ENCODE measurements around the gene SUFU. TPM values are rescaled to one million over a fixed set of nuclear protein-coding genes. Genes with fewer than 3 reads are reported as not detected.

SUFU gene
- total and polyA plus RNA-seq, 2 of the 13 experiments (the other 11 are each of a cell fraction or from before 2014, with no cell fraction given): 2.9 to 5.5 TPM

- TF ChIP-seq PRDM4 (CRISPR knock-in tag; IDR thresholded peaks at IDR 0.05; ENCODE audit: borderline replicate concordance) (no peak), HOMEZ (CRISPR knock-in tag; IDR thresholded peaks at IDR 0.05; ENCODE audit: low read depth) (peak; percentile 64; the same call in 1 of the 2 replicates), ZNF674 (CRISPR knock-in tag; IDR thresholded peaks at IDR 0.05; ENCODE audit: low read depth) (no peak), ZFP90 (CRISPR knock-in tag; IDR thresholded peaks at IDR 0.05; ENCODE audit: borderline replicate concordance) (no peak), ZNF12 (CRISPR knock-in tag; IDR thresholded peaks at IDR 0.05) (peak; percentile 49; the same call in 1 of the 2 replicates), SMARCE1 (IDR thresholded peaks at IDR 0.05; ENCODE audit: borderline replicate concordance) (no peak), ZBTB4 (CRISPR knock-in tag; IDR thresholded peaks at IDR 0.05; ENCODE audit: borderline replicate concordance) (no peak), CBX2 (IDR thresholded peaks at IDR 0.05; ENCODE audit: low read depth, low read length) (no peak), CBX2 (CRISPR knock-in tag; IDR thresholded peaks at IDR 0.05; ENCODE audit: low read depth) (no peak), TAF1 (CRISPR knock-in tag; IDR thresholded peaks at IDR 0.05) (no peak), CBX1 (IDR thresholded peaks at IDR 0.05; ENCODE audit: low read depth) (no peak), ZNF232 (CRISPR knock-in tag; IDR thresholded peaks at IDR 0.05; ENCODE audit: borderline replicate concordance) (peak; percentile 84; the same call in 1 of the 2 replicates), ATRX (CRISPR knock-in tag; IDR thresholded peaks at IDR 0.05; ENCODE audit: borderline replicate concordance) (no peak), ZNF605 (CRISPR knock-in tag; IDR thresholded peaks at IDR 0.05) (peak; percentile 40; the same call in 1 of the 2 replicates), KAT7 (CRISPR knock-in tag; IDR thresholded peaks at IDR 0.05; ENCODE audit: borderline replicate concordance) (peak; percentile 75; the same call in 1 of the 2 replicates), SIX4 (CRISPR knock-in tag; IDR thresholded peaks at IDR 0.05) (peak; percentile 53; the same call in 1 of the 2 replicates), NR2F1 (CRISPR knock-in tag; IDR thresholded peaks at IDR 0.05) (peak; percentile 97 to 98), ZMYM2 (CRISPR knock-in tag; IDR thresholded peaks at IDR 0.05) (peak; percentile 82), SUZ12 (IDR thresholded peaks at IDR 0.05; ENCODE audit: low read depth, low read length) (no peak), NFKBIZ (CRISPR knock-in tag; IDR thresholded peaks at IDR 0.05) (peak; percentile 95)
These were observed 93.6 kb downstream of the SUFU start (continued) for GRCh38 chr10:102597131-102597991.

Data from HepG2 (cell line).